Astrocyte of the spinal cord (primary cell): ENCODE data around the gene F8.
"Not testable (repeated sequence)": the region's sequence is repeated elsewhere in the genome, so short reads cannot be mapped to it uniquely, and the experiment has no call there.

Experiments
- DNase-seq: peaks from one replicate; pipeline ENCODE4 v3.0.0; 2011; ENCODE audit warnings: low read depth, low spot score
- H3K4me3 ChIP-seq: 2 replicates; pipeline ENCODE4 v1.5.1; 2011; ENCODE audit warnings: low read depth, mild to moderate bottlenecking, low read length, moderate library complexity
- CTCF ChIP-seq: IDR thresholded peaks from 2 replicates; pipeline ENCODE4 v1.5.1; 2012; ENCODE audit warnings: low read depth, mild to moderate bottlenecking, low read length, inconsistent platforms
- in situ Hi-C: cut with HindIII; loops from 2 replicates; pipeline ENCODE4 v1.10.0; 2017; ENCODE audit warnings: low sequenced_read_pairs

F8 gene

GRCh38 chrX:154833746-154834274 lies 188.7 kb downstream of the F8 start:
- no peak overlapping the region for H3K4me3 ChIP-seq
- TF ChIP-seq CTCF, result no peak
- in situ Hi-C loops, result no loop called here
- DNase-seq, result no peak

GRCh38 chrX:154829926-154830442 lies 192.5 kb downstream of the F8 start:
- no peak for DNase-seq
- no peak for TF ChIP-seq CTCF
- in situ Hi-C loops, result no loop called here
- H3K4me3 ChIP-seq, result no peak overlapping the region

- no peak for TF ChIP-seq CTCF
- in situ Hi-C loops, result no loop called here
- no peak for DNase-seq
- H3K4me3 ChIP-seq, result no peak overlapping the region
Observed at GRCh38 chrX:154829134-154829533, 193.4 kb downstream of the F8 start.

GRCh38 chrX:154828016-154828408 lies 194.5 kb downstream of the F8 start:
- no peak for DNase-seq
- in situ Hi-C loops, result no loop called here
- no peak overlapping the region for H3K4me3 ChIP-seq
- no peak for TF ChIP-seq CTCF

- TF ChIP-seq CTCF, result no peak
- DNase-seq, result no peak
- no peak overlapping the region for H3K4me3 ChIP-seq
- in situ Hi-C loops, result no loop called here
Observed at GRCh38 chrX:154827194-154828015, 195.1 kb downstream of the F8 start.

- in situ Hi-C loops, H3K4me3 ChIP-seq, DNase-seq: not testable (repeated sequence)
Observed at GRCh38 chrX:154825586-154825985, 196.9 kb downstream of the F8 start.

GRCh38 chrX:154824638-154825037 lies 197.9 kb downstream of the F8 start:
- H3K4me3 ChIP-seq, result no peak overlapping the region
- in situ Hi-C loops, result no loop called here
- TF ChIP-seq CTCF, result no peak
- no peak for DNase-seq
